Gastroesophageal sphincter (tissue), 3 donors: ENCODE data around the gene GPR35.

Source experiments
- CTCF ChIP-seq, 4 experiments: fragments of 200-600 bp in 2 of 4; fragments of 450-650 bp in 2 of 4; sonication (generic) in 1 of 4; IDR thresholded peaks; one replicate each; pipeline ENCODE4 v1.5.1; 2017 to 2019; ENCODE audit warnings: antibody characterized with exemption in 4 of 4, mild to moderate bottlenecking in 2 of 4, moderate library complexity in 2 of 4
- POLR2AphosphoS5 ChIP-seq: sonication (generic); formaldehyde crosslinking; IDR thresholded peaks from one replicate; pipeline ENCODE4 v1.6.1; 2017; ENCODE audit warnings: antibody characterized with exemption

GRCh38 chr2:240648650-240649275, 23.5 kb downstream of the GPR35 start:
- TF ChIP-seq CTCF (IDR thresholded peaks at IDR 0.05) (no peak), POLR2AphosphoS5 (no peak)
